Stimulated activated CD8-positive, alpha-beta memory T cell treated with anti-CD3 and anti-CD28 coated beads, Interleukin-12 subunit alpha, Interleukin-12 subunit beta, amount 100 ng/mL, for 24 hours (primary cell): ENCODE measurements around the gene COL5A1.

Experiments used
- DNase-seq: peaks from one replicate; pipeline ENCODE4 v3.0.0-alpha.2; 2020; ENCODE audit errors: extremely low read depth

Gene COL5A1

GRCh38 chr9:134641173-134641989 lies at the start of gene COL5A1:
Gene COL5A1, plus strand, starts transcription at chr9:134641803. Its CDS starts 385 bp downstream, at chr9:134642188.
- DNase-seq, result peak; percentile 3

GRCh38 chr9:134592018-134592818 lies 49.4 kb upstream of the COL5A1 start:
- DNase-seq, result no peak

GRCh38 chr9:134592819-134593200 lies 48.8 kb upstream of the COL5A1 start:
- no peak for DNase-seq

GRCh38 chr9:134593286-134594077 lies 48.1 kb upstream of the COL5A1 start:
- no peak for DNase-seq

GRCh38 chr9:134594078-134594941 lies 47.3 kb upstream of the COL5A1 start:
- DNase-seq, result no peak

GRCh38 chr9:134595014-134595413 lies 46.6 kb upstream of the COL5A1 start:
- DNase-seq, result no peak

- no peak for DNase-seq
These were observed 44.3 kb upstream of the COL5A1 start for GRCh38 chr9:134597041-134597913.

GRCh38 chr9:134597957-134598883 lies 43.4 kb upstream of the COL5A1 start:
- DNase-seq, result no peak

- no peak for DNase-seq
These were observed 42.7 kb upstream of the COL5A1 start for GRCh38 chr9:134598884-134599245.

- DNase-seq, result no peak
These were observed 41.2 kb upstream of the COL5A1 start for GRCh38 chr9:134600371-134600770.

GRCh38 chr9:134600836-134601638 lies 40.6 kb upstream of the COL5A1 start:
- DNase-seq, result no peak

- no peak for DNase-seq
These were observed 39.8 kb upstream of the COL5A1 start for GRCh38 chr9:134601764-134602163.

GRCh38 chr9:134602547-134603362 lies 38.8 kb upstream of the COL5A1 start:
- DNase-seq, result no peak

GRCh38 chr9:134604834-134605233 lies 36.8 kb upstream of the COL5A1 start:
- no peak for DNase-seq

- no peak for DNase-seq
These were observed 36.1 kb upstream of the COL5A1 start for GRCh38 chr9:134605351-134605965.

- no peak for DNase-seq
These were observed 35.6 kb upstream of the COL5A1 start for GRCh38 chr9:134605966-134606357.
